Measurements from ENCODE around the gene RNF213.

RNF213 gene

DNA sequence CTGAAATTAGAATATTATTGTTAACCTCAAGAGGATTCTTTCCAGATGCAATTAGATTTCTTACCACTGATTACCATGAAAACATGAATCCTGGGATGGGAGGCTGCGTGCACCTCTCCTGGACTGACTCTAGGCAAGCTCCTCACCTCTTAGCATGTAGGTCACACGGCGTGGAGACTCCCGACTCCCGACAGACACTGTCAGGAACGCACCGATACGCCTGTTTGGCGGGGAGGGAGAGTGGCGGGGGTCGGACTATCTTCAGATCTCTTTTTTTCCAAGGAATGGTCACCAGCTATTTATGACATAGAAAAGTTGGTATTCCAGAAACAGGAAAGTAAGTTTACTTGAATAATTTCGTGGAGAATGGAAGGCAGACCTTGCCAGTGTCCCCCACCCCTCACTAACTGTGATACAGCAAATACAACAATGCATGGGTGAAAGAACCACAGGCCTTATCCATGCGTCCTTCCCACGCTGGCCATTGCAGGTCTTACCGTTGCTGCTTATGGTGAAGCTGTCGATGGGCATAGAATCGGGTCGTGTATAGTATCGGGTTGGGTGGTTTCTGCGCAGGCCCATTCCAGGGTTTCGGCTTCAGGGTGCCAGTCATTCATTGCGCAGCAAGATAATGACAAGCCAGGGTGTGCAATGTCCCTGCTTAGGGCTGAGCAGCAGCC is 91.7 kb downstream of the RNF213 start:
- DNase-seq (ENCODE audit: low read depth): no peak

DNA sequence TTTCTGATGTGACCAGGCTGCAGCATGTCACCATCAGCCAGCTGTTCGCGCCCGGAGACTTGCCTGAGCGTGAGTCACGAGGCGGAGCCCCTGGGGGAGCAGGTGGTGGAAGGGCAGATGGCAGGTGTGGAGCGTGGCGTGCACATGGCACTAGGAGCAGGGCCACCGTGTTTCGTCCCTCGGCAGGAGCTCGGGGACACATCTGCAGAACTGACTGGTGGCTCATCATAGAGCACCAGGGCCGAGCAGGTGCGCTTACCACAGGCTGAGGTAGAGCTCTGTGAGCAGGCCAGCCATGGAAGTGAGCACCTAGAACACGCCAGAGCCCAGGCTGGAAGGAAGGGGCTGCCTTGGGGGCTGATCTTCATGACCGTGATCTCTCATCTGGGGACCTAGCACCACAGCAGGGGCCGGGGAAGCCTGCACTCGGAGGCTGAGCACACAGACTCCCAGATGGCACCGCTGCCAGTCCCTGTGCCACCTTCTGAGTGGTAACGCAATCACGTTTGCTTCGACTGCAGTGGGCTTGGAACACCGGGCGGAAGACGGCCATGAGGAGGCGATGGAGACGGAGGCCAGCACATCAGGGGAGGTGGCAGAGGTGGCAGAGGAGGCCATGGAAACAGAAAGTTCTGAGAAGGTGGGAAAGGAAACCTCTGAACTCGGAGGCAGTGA is 92.5 kb downstream of the RNF213 start:
- no peak for DNase-seq (ENCODE audit: low read depth)

DNA sequence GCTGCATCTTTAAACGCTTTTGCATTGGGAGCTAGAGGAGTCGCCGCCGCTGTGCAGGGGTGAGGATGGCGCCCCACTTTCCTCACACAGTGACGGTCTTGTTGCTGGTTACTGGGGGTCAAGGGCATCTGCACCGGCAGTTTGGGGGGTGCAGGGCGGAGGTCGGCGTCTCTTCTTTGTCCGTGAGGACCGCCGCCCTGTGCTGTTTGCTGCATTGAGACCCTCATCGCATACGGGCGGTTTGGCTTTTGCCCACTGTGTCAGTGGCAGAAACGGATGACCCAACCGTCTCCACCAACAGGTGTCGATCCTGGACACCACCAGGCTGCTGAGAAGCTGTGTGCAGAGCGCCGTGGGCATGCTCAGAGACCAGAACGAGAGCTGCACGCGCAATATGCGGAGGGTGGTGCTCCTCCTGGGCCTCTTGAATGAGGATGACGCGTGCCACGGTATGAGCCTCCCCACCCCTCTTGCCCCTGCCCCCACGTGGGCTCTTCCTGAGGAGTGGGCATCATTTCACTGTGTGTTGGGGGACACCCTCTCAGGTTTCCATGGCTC is 93.1 kb downstream of the RNF213 start:
- no peak for DNase-seq (ENCODE audit: low read depth)

DNA sequence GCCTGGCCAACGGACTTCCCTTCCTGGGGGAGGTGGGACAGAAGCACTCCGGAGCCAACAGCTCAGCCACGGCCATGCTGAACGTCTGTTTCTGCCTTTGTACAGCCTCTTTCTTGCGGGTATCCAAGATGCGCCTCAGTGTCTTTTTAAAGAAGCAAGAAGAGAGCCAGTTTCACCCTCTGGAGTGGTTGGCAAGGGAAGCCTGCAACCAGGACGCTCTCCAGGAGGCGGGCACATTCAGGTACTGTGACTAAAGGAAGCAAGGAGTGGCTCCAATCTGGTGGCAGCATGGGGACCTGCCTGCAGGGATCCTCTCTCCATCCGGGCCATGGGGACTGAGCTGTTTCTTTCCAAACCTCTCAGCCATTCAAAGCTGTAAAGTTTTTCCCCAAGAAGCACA is 93.7 kb downstream of the RNF213 start:
- DNase-seq (ENCODE audit: low read depth): no peak

DNA sequence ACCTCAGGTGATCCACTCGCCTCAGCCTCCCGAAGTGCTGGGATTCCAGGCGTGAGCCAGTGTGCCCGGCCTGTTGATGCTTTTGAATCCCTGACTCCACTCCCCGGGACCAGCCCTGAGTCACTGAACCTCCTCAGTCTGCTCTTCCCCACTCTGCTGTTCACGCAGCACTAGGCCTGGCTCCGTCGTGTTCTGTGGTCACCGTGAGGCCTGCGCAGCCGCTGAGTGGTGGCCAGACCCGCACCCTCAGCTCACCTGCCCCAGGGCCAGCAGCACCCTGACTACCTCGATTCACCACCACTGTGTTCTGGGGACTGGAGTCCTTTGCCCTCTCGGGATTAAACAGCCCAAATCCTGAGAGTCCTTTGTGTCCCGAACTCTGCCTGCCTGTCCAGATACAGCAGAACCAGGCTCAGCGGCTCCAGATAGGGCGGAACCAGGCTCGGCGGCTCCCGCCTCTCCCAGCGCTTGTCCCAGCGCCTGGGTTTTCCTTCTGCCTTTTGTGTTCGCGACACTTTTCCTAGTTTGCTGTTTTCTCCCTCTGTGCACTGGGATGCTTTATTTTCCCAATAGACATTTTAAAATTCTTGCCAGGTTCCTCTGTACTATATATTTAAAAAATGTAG is 95.7 kb downstream of the RNF213 start:
- no peak for DNase-seq (ENCODE audit: low read depth)

DNA sequence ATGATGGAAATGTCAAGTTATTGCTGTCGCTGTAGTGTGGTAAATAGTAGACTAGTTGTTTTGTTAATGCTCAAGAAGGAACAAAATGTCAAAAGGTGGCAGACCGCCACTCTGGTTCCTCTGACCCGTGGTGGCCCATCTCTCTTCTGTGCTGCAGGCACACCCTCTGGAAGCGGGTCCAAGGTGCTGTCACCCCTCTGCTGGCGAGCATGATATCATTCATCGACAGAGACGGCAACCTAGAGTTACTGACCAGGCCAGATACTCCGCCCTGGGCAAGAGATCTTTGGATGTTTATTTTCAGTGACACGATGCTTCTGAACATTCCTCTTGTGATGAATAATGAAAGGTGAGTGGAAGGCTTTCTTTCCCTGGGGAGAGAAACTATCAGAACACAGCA is 97.5 kb downstream of the RNF213 start:
- DNase-seq (ENCODE audit: low read depth): no peak

DNA sequence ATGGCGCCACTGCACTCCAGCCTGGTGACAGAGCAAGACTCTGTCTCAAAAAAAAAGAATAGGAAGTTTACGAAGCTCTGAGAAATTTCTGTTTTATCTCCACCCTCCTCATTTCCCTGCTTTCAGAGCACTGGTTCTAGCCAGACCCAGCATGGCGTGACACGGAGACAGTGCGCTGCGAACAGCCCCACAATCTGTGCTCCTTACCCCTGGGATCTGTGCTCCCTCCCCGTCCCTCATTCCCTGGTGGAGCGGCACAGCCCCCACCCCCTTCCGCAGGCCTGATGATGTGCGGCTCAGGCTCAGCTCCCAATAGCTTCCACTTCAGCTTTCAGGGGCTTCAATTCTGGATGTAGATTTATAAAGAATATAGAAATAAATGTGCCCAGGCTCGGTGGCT is 98.2 kb downstream of the RNF213 start:
- no peak for DNase-seq (ENCODE audit: low read depth)

DNA sequence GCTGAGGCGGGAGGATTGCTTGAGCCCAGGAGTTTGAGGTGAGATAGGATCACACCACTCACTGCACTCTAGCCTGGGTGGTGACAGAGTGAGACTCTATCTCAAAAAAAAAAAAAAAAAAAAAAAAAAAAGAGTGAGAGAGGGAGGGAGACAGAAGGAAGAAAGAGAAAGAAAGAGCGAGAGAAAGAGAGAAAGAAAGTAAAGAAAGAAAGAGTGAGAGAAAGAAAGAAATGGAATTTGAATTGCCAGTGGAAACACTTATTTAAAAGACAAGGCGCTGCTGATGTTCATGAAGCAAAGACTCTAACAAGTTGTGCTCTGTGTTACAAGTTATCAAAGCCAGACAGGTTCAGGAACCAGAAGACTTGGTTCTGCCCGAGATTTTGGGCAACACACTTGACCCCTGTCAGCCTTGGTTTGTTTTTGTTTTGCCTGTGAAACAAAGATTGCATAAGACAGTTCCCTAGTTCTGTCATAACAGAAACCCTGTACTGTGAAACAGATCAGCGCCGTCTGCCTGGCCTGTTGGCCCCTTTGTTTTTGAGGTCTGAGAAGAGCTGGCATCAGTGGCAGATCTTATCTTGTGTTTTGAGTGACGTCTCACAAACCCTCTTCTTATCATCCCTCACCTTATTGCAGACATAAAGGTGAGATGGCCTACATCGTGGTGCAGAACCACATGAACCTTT is 98.9 kb downstream of the RNF213 start:
- DNase-seq (ENCODE audit: low read depth): no peak

DNA sequence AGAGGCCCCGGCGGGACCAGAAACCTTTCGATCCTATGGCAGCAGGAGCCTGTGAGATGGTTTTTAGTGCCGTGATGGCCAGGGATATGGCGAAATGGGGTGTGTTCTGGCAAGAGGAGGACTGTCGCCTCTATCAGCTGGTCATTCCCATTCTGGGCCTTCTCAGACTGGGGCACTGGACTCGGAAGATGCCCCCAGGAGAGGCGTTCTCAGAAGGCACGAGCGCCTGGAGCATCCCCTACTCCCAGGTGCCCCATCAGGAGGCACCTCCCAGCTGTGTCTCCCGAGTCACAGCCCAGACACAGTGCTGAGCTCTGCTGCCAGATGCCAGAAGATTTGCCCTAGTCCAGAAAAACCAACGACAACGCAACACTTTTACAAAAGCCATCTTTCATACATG is 99.7 kb downstream of the RNF213 start:
- DNase-seq (ENCODE audit: low read depth): no peak

DNA sequence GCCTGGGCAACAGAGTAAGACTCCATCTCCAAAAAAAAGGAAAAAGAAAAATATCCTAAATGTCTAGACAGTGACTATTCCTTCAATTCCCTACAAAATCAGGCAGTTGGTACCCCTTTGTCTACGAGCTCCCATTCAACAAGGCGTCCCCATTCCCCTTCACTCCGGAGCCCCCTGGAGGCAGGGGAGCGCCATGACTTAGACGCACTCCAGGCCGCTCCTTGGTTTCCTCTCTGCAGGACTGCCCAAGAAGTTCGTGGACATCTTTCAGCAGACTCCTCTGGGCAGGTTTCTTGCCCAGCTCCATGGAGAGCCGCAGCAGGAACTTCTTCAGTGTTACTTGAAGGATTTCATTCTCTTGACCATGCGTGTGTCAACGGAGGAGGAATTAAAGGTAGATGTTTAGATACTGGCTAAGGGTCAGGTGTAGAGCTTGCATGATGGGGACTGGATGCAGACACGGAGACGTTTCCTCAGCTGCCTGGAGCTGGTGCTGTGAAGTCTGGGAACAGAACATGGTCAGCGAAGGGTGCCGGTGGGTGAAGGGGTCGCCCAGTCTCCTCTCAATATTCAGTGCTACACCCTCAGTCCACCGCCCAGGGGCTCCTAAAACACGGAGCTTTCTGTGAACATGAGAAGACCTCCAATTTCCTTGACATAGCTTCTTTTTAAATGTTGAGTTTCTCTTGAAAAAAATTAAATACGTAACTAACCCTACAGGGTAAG is 101.0 kb downstream of the RNF213 start:
- DNase-seq (ENCODE audit: low read depth): no peak

DNA sequence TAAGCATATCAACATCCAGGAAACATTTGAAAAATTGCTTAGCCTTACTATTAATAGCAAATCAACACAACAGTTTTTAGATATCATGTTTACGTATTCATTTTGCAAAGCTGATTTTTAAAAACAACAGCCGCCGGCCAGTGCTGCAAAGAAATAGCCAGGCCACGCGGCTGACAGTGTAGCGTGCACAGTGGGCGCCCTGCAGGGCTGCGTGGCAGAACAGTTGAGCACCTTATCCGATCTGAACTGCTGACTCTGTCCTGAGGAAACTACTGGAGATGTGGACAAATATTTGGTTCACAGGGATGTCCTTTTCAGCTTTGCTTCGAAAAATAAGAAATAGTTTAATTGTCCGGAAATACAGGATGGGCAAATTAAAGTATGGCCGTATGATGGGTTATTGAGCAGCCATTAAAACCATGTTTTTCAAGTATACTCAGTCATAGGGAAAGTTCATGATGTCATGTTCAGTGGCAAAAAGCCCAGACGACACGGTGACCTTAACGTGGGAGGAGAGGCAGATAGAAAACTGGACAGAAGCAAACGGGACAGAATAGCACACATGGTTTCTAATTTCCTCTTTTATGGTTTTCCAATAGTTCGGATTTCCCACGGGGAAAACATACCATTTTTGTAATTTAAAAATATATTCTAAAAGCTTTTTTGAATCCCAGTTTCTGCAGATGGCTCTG is 101.9 kb downstream of the RNF213 start:
- DNase-seq (ENCODE audit: low read depth): no peak

DNA sequence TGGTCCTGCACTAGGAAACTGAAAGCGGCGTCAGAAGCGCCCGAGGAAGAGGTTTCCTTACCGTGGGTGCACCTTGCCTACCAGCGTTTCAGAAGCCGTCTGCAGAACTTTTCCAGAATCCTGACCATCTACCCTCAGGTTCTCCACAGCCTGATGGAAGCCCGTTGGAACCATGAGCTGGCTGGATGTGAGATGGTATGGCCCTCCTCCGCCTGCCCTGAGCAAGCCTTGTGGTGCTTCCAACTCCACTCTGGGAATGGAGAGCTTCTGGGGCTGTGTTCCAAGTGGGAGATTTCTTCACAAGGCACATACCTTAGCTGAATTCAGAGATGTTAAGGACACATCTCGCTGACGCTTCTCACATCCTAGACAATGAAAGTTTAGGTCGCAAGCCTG is 102.5 kb downstream of the RNF213 start:
- DNase-seq (ENCODE audit: low read depth): no peak

DNA sequence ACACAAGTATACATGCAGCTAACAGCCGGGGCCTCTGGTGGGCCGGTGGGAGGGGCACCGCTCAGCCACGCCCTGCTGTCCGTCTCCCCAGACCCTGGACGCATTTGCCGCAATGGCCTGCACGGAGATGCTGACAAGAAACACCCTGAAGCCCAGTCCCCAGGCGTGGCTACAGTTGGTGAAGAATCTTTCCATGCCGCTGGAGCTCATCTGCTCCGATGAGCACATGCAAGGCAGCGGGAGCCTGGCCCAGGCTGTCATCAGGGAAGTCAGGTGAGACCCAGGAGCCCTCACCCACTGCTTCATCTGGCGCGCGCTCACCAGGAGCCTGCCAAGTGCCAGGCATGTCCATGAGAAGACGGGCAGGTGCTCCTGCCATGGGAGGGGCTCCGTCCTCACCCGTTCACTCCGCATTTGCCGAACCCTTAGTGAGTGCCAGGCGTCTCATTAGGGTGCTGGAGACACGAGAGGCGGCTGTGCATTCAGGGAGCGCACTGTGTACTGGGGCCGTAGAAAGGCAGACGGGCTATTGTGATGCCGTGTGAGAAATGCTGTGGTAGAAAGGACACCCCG is 103.0 kb downstream of the RNF213 start:
- no peak for DNase-seq (ENCODE audit: low read depth)

DNA sequence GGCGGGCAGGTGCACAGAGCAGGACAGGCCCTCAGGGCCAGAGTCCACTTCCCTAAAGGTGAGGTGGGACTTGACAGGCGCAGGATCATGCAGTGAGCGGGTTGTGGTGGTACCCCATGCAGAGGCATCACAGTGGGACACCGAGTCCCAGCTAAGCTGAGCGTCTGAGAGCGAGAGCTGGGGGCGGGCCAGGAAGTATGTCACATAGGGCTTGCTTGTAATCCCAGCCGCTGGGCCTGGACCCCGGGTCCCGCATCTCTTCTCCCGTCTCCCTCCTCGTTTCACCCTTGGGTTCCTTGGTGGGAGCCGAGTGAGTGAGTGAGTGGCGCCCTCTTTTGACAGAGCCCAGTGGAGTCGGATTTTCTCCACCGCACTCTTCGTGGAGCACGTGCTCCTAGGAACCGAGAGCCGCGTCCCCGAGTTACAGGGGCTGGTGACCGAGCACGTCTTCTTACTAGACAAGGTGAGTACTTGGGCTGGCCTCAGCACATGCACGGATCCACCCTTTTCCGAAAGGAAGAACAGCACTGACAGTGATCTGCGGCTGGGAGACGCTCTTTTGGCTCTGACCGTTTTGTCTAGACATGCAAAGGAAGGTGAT is 103.5 kb downstream of the RNF213 start:
- DNase-seq (ENCODE audit: low read depth): no peak

DNA sequence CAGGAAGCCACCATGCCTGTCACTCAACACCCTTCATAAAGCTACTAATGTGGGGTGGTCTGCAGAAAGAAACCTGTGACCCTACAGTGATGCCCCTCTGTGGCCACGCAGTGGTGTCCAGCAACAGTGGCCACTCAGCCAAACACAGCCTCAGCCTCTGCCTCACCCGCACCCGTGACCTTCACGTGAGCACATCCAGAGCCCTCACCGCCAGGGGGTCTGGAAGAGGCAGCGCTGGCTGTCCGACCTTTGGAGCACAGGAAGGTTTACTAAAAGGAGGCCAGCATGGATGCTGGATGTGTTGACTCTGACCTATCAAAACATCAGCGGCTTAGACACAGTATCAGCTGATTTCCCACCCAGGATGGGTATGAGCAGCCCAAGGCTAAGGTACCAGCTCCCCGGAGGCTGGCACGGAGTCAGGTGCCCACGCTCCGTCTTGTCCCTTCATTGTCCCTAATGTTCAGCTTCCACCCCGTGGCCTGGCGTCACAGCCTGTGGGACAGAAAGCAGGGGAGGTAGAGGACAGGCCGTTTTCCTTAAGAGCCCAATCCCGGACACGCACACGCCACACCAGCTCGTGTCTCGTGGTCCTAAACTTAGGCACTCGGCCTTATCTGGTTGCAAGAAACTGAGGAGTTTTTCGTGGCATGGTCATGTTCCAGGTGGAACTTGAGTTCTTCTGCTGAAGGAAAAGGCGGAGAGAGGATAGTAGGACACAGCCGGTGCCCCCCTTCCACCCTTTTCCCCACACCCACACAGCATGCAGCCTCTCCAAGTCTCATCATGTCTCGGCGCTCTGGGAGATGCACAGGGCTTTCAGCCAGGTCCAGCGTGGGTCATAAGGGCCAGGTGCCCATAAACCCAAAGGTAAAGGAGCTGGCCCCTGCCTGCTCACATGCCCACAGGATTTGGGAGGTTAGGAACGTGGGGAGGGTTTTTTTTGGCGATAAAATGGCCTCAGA is 104.6 kb downstream of the RNF213 start:
- DNase-seq (ENCODE audit: low read depth): no peak

DNA sequence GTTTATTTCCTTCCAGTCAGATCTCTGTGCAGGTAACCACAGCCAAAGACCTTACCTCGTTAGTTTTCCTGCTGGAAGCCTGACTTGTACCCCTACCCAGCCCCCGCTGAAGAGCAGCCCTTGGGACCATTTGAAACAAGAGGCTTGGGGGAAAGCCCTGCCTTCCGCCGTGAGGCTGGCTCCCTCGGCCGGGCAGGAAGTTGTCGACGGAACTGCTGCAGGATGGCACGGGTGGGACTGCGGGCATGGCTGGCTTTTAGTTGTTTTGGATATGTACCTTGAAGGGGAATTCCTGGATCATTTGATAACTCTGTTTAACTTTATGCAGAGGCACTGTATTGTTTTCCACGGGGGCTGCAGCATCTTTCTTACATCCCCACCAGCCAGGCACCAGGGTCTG is 105.3 kb downstream of the RNF213 start:
- DNase-seq (ENCODE audit: low read depth): no peak

DNA sequence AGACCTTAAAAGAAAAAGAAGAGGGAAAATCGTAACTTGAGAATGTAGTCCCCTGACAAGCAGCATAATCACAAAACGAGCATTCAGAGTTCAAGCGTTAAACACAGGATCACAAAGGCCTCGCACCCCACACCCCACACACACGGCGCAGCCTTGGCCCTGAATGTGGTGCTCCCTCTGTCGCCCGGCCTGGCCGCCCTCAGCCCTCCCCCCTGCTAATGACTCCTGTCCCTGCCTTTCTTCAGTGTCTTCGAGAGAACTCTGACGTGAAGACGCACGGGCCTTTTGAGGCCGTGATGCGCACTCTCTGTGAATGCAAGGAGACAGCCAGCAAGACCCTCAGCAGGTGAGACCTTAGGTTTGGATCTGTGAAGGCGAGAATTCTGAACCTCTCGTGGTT is 106.9 kb downstream of the RNF213 start:
- DNase-seq (ENCODE audit: low read depth): no peak

DNA sequence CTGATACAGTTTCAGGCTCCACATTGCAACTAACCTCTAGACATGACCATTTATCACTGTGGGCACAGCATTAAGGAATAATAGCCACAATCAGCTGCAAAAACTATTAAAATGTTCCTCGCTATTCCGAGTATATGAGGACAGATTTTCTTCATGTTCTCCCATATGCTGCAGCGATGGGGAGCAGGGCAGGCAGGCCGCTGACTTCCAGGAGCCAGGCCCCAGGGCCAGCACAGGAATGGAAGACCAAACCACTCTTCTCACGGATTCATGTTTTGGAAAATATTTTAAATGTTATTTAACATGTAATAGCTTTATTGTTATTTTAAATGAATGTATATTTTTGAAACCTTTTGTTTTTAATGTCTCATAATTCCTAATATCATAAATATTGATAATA is 110.5 kb downstream of the RNF213 start:
- no peak for DNase-seq (ENCODE audit: low read depth)

DNA sequence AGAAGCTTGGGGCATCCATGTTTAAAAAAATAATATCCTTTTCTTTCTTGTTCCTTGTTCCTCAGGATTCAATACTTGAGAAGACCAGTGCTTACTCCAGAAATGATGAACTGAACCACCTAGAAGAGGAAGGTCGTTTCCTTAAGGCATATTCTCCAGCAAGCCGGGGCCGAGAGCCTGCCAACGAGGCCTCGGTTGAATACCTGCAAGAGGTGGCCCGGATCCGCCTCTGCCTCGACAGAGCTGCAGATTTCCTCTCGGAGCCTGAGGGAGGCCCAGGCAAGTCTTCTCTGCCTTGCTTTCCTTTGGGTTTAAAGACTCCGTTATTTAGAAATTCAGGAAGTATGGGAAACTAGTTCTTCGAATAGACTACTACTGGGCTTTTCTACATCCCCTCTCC is 111.8 kb downstream of the RNF213 start:
- DNase-seq (ENCODE audit: low read depth): no peak
